Measurements from ENCODE around the gene CDH4. TPM values are rescaled to one million over a fixed set of nuclear protein-coding genes. Genes with fewer than 3 reads are reported as not detected.

Gene CDH4
- total RNA-seq, 1 donor from 2014 or later = 2.9 TPM

DNA sequence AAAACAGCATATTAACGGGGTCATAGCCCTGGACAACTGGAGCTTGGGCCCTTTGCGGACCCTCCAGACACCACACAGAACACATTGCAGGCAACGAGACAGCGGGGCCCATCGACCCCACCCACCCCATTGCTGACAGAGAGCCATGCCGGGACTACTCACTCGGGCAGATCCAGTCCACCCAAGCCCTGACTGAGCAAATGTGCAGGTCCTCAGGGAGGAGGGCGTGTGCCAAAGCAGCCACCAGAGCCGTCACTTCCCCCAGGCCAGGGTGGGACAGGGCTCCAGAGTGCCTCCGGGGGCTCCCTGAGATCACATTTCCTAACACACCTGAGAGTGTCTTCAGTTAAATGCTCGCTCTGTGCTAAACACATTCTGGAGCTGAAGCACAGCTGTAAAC lies 114.9 kb downstream of the CDH4 start:
- H3K27me3 ChIP-seq = no peaks in the 10 kb centered on the region
- Mint-ChIP-seq H3K4me3 (no peak overlapping the region), H3K27me3 (ENCODE audit: insufficient read depth, low read depth) (peaks cover 4% of the 10 kb centered on the region), H3K36me3 (peaks cover 11% of the 10 kb centered on the region), H3K27ac (no peak overlapping the region), H3K4me1 (peaks cover 25% of the 10 kb centered on the region), H3K9me3 (peaks cover 10% of the 10 kb centered on the region)
- peaks cover 25% of the 10 kb centered on the region for H3K4me1 ChIP-seq
- no peak overlapping the region for H3K27ac ChIP-seq
- peaks cover 3% of the 10 kb centered on the region for H3F3A ChIP-seq (ENCODE audit: low read depth)
- H3K79me2 ChIP-seq (ENCODE audit: low read depth) = no peaks in the 10 kb centered on the region
- H3K9ac ChIP-seq = no peak overlapping the region
- H2AFZ ChIP-seq (replicated peaks) = no peak overlapping the region
- H3K36me3 ChIP-seq = no peaks in the 10 kb centered on the region
- H3K4me3 ChIP-seq = no peak overlapping the region
- no peaks in the 10 kb centered on the region for H3K9me3 ChIP-seq (ENCODE audit: low read depth)
- DNase-seq (ENCODE audit: low spot score) = no peak
- TF ChIP-seq, protein P1, sequence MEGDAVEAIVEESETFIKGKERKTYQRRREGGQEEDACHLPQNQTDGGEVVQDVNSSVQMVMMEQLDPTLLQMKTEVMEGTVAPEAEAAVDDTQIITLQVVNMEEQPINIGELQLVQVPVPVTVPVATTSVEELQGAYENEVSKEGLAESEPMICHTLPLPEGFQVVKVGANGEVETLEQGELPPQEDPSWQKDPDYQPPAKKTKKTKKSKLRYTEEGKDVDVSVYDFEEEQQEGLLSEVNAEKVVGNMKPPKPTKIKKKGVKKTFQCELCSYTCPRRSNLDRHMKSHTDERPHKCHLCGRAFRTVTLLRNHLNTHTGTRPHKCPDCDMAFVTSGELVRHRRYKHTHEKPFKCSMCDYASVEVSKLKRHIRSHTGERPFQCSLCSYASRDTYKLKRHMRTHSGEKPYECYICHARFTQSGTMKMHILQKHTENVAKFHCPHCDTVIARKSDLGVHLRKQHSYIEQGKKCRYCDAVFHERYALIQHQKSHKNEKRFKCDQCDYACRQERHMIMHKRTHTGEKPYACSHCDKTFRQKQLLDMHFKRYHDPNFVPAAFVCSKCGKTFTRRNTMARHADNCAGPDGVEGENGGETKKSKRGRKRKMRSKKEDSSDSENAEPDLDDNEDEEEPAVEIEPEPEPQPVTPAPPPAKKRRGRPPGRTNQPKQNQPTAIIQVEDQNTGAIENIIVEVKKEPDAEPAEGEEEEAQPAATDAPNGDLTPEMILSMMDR (IDR thresholded peaks at IDR 0.05) = no peak
- TF ChIP-seq EZH2phosphoT487 (IDR thresholded peaks at IDR 0.05) (no peak), EZH2 (IDR thresholded peaks at IDR 0.05) (no peak)
- H3K4me2 ChIP-seq = no peak overlapping the region
- no peaks in the 10 kb centered on the region for H4K20me1 ChIP-seq (ENCODE audit: low read depth)

DNA sequence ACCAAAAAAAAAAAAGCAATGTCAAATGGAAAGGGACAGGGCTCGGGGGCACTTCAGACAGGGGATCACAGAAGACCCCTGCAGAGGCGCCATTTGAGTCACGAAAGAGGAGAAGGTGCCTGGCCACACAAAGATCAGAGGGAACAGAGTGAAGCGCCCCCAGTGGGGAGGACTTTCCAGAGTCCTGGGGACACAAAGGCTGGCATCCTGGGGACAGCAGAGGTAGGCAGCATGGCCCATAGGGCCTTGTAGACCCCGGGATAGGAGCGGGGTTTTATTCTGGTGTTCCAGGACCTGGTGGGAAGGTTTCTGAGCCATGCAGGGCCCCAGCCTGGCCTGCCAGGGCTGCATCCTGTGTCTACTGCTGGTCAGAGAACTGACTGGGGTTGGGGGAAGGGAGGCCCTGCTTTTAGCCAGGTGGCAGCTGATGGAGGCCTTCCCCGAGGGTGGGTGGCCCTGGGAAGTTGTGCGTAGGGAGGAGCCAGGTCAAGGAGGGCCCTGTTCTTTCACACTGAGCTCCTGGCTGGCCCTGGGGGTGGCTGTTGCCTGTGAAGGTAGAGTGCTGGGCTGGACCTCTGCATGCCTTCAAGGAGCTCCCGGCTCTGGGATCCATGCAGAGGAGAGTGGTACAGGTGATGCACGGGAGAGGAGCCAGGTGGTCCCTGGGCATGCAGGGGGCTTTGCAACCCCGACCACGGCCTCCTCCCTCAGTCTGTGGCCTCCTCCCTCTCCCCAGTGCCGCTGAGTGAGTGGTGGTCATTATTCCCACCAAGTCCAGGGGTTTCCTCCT lies 117.9 kb downstream of the CDH4 start:
- Histone ChIP-seq H3K27ac (no peak overlapping the region), H2AFZ (replicated peaks) (no peak overlapping the region), H3K4me2 (peak overlapping the region; percentile 58), H3K9me3 (ENCODE audit: low read depth) (no peaks in the 10 kb centered on the region), H3F3A (ENCODE audit: low read depth) (peaks cover 3% of the 10 kb centered on the region), H3K79me2 (ENCODE audit: low read depth) (no peaks in the 10 kb centered on the region), H3K9ac (no peak overlapping the region), H3K4me1 (peaks cover 25% of the 10 kb centered on the region), H3K27me3 (no peaks in the 10 kb centered on the region), H4K20me1 (ENCODE audit: low read depth) (no peaks in the 10 kb centered on the region), H3K36me3 (no peaks in the 10 kb centered on the region), H3K4me3 (no peak overlapping the region)
- Mint-ChIP-seq H3K36me3 (peaks cover 15% of the 10 kb centered on the region), H3K9me3 (peaks cover 12% of the 10 kb centered on the region), H3K4me1 (peaks cover 33% of the 10 kb centered on the region), H3K27me3 (ENCODE audit: insufficient read depth, low read depth) (peaks cover 4% of the 10 kb centered on the region), H3K27ac (peak overlapping the region; percentile 95), H3K4me3 (peak overlapping the region; percentile 78)
- TF ChIP-seq, protein P1 (IDR thresholded peaks at IDR 0.05) = peak; percentile 14
- no peak for TF ChIP-seq EZH2 (IDR thresholded peaks at IDR 0.05)
- DNase-seq (ENCODE audit: low spot score) = no peak

DNA sequence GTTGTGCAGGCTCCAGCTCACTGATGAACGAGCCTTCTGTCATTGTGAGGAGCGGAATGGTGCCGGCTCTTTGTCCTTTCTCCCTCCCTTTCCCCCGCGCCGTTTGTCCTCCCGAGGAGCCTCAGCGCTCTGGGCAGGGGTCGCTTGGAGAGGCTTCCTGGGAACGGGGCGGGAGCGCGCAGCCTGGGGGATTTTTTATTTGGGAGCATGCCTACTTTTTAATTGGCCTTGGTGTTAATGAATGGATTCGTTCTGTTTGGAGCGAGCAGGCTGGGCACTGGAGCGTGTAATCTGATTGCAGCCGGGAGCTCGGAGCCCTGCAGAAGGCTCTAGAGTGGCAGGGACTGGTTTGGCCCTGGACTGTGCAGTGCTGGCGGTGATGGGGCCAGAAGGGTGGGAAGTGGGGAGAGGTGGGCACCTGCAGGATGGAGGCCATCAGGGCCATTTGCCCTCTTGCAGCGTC lies 118.8 kb downstream of the CDH4 start:
- TF ChIP-seq EZH2phosphoT487 (IDR thresholded peaks at IDR 0.05) (no peak), EZH2 (IDR thresholded peaks at IDR 0.05) (no peak)
- TF ChIP-seq, protein P1 (IDR thresholded peaks at IDR 0.05) = no peak
- peaks cover 25% of the 10 kb centered on the region for H3K4me1 ChIP-seq
- no peaks in the 10 kb centered on the region for H3K36me3 ChIP-seq
- Mint-ChIP-seq H3K4me3 (peak overlapping the region; percentile 78), H3K4me1 (peaks cover 33% of the 10 kb centered on the region), H3K9me3 (peaks cover 8% of the 10 kb centered on the region), H3K27ac (peak overlapping the region; percentile 95), H3K36me3 (peaks cover 12% of the 10 kb centered on the region), H3K27me3 (ENCODE audit: insufficient read depth, low read depth) (peaks cover 4% of the 10 kb centered on the region)
- DNase-seq (ENCODE audit: low spot score) = peak; percentile 76
- H3K79me2 ChIP-seq (ENCODE audit: low read depth) = no peaks in the 10 kb centered on the region
- peaks cover 3% of the 10 kb centered on the region for H3F3A ChIP-seq (ENCODE audit: low read depth)
- H2AFZ ChIP-seq (replicated peaks) = no peak overlapping the region
- no peaks in the 10 kb centered on the region for H4K20me1 ChIP-seq (ENCODE audit: low read depth)
- H3K27ac ChIP-seq = no peak overlapping the region
- no peak overlapping the region for H3K4me3 ChIP-seq
- no peaks in the 10 kb centered on the region for H3K9me3 ChIP-seq (ENCODE audit: low read depth)
- peak overlapping the region; percentile 58 for H3K4me2 ChIP-seq
- H3K27me3 ChIP-seq = no peaks in the 10 kb centered on the region
- no peak overlapping the region for H3K9ac ChIP-seq

Data from neural progenitor cell (in vitro differentiated cells).